ENCODE data around the gene PRICKLE1.

PRICKLE1 gene

DNA sequence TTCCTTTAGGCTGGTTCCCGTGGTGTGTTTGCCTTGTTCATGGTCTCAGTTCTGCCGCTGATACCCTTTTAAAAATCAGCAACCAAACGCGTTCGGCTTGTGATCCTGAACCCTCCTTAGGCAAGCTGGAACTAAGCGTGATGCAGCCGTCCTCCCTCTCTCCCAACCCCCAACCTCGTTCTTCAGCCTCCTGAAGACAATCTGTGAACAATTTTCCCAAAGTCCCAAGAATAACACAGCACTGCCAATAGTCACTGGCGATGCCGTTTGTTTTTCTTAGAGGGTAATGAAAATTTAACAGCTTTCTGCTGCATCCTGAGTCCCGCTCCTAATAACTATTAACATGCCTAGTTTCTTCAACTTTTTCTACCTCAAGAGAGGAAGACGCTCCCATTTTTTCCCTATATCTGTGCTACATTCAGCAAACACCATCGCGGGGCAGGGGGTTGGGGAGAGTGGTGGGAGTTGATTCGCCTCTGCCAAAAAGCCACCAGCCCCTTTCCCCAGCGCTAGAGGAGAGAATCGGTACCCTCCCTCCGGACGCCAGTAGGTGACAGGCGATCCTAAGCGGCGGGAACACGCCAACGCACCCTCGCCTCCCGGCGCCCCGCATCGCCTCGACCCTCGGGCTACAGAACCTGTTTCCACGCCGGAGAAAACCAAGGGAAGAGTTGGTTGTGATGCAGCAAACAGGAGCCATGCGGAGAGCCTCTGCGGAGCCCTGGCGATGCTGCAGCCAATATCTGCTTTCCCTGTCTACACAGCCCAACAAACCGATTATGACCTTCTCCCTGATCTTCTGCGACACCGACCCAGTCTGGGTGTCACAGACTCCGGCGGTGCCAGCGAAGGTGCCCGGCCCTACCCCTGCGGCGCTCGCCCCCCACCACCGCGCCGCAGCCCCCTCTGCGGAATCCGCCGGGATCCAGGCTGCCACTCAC lies 752 bp downstream of the PRICKLE1 start:
- DNase-seq (peak; percentile 17), ATAC-seq (peak; percentile 6)

DNA sequence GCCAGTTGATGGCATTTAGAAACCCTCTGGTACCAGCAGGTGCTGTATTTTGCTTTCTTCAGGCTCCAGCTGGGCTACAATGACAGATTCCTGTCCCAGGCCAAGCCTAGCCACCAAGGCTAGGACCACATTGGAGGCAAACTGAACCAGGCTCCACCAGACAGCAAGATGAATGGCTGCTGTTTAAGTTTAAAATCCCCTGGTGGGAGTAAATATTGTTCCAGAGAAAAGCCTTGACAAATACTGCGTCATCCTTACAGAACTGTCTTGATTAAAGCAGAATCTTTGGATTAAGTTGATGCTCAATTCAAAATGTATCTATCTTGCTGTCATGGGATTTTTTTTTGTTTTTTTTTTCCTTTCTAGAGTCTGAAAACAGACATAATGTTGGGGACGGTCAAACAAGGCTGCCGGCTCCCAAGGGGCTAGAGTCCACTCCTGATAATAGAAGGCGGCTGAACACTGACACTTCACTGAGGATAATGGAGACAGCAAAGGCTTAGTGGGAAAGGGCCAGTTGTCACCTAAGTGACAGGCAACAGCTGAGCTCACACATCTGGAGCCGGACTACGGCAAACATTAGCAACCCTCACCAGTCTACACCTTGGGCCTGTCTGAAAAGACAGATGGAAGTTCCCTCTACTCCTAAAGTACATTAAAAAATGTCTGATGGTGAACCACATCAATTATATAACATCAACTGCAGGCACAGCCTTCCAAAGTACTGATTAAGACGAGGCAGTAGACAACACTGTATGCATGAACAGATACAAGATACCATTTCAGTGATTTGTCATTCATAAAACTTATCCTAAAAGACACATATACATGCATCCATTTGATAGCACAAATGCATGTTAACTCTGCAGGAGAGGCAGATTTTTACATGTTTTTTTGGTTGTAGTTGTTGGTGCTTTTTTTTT lies 1.7 kb downstream of the PRICKLE1 start:
- no peak for ATAC-seq

GRCh38 chr12:42586268-42586667 lies 3.3 kb downstream of the PRICKLE1 start:
- ATAC-seq = no peak
- no peak for DNase-seq

More for the DNA sequence above, 1.7 kb downstream of the PRICKLE1 start:
- no peak for DNase-seq

GRCh38 chr12:42585841-42586216 lies 3.7 kb downstream of the PRICKLE1 start:
- no peak for ATAC-seq
- no peak for DNase-seq

DNA sequence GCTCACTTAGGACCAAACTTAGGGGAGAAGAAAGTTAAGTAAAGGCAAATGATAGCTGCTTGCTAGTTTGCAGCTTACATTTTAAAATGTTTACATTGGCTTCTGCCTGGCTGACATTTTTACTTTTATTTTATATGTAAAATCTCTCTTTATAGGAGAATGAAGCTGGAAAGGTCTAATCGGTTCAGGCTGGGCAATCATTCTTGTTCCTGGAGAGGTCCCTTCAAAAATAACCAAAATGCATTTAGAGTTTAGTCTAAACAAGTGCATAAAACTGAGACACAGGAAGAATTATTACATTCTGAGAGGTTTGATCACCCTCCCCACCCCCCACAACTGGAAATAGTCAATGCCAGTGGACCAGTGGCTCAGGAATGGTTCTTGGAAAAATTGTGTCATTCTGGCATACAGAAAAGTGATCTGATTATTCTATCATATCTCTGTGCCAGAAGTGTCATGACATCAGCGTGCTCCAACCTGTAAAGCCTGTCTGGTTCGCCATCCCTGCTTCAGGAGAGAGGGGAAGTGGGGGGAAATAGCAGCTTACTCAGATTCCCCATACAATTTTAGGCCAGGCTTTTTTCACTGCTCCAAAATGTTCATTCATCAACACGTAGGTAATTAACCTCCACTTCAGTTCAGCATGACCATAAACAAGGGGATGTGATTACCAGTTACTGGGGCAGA lies 4.2 kb downstream of the PRICKLE1 start:
- ATAC-seq (no peak), DNase-seq (no peak)

DNA sequence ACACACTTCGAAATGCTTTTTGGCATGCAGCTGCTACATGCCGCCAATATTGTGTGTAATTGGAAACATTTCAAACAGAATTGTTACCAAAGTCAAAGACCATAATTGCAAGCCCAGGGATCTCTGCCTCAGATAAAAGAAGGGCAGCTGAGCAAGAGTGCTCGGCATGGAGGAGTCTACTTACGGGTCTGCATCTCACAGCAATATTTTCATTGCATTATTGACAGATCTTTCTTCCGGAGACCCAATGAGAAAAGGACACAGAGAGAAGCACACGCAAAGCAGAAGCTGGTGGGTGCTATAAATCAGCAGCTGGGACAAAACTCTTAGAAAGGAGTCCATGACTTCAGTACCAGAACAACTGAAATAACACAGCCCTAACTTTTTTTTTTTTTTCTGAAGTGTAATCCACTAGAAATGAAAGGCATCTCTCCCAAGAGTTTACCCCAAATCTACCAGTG lies 4.9 kb downstream of the PRICKLE1 start:
- DNase-seq = no peak
- no peak for ATAC-seq

- ATAC-seq = no peak
Measured at GRCh38 chr12:42583016-42583415, 6.5 kb downstream of the PRICKLE1 start.

DNA sequence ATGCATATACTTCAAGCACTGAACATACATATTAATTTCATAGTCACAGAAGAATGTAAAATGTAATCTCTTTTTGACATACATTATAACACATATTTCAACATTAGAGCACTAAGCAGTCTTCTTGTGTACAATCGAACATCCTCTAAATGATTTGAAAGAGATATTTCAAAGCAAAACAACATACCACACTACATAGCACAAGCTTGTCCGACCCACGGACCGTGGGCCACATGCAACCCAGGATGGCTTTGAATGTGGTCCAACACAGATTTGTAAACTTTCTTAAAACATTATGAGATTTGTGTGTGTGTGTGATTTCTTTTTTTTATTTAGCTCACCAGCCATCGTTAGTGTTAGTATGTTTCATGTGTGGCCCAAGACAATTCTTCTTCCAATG lies 7.0 kb downstream of the PRICKLE1 start:
- ATAC-seq (no peak), DNase-seq (no peak)

More at GRCh38 chr12:42583016-42583415, 6.5 kb downstream of the PRICKLE1 start:
- DNase-seq = no peak

- ATAC-seq = no peak
- no peak for DNase-seq
Measured at GRCh38 chr12:42582050-42582449, 7.5 kb downstream of the PRICKLE1 start.

DNA sequence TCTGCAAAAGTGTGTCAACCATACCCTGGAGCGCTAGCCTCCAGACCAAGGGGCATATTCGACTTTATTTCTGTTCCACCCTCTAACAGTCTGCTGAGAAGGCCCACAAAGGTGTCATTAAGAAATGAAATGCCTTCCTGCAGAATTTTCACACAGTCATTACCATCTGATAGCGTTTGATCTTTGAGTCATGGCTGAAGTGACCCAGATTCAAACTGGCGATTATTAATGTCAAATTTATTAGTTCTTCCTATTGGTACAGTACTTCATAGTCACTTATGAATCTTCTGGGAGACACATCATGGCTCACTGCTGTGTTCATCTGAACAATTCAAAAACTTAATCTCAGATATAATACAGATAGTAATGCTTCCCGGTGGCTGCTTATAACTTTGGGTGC lies 13.2 kb downstream of the PRICKLE1 start:
- DNase-seq = no peak

DNA sequence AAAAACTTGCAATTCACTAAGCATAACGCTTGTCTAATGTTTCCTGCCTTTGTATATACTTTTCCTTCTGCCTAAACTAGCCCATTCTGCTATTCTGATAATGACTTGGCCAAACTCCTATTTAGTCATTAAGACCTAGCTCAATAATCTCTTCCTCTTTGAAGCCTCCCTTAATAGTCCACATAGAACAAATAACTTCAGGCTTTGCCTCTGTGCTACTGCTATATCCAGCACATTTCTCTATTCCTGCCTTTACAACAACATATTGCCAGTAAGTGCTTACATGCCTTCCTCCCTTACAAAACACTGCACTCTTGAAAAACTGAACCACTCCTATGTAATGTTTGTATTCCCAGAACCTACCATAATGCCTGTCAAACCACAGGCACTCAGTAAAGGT lies 13.8 kb downstream of the PRICKLE1 start:
- DNase-seq (no peak), ATAC-seq (no peak)

More for the DNA sequence above, 13.2 kb downstream of the PRICKLE1 start:
- no peak for ATAC-seq

GRCh38 chr12:42574851-42575266 lies 14.7 kb downstream of the PRICKLE1 start:
- ATAC-seq = no peak

DNA sequence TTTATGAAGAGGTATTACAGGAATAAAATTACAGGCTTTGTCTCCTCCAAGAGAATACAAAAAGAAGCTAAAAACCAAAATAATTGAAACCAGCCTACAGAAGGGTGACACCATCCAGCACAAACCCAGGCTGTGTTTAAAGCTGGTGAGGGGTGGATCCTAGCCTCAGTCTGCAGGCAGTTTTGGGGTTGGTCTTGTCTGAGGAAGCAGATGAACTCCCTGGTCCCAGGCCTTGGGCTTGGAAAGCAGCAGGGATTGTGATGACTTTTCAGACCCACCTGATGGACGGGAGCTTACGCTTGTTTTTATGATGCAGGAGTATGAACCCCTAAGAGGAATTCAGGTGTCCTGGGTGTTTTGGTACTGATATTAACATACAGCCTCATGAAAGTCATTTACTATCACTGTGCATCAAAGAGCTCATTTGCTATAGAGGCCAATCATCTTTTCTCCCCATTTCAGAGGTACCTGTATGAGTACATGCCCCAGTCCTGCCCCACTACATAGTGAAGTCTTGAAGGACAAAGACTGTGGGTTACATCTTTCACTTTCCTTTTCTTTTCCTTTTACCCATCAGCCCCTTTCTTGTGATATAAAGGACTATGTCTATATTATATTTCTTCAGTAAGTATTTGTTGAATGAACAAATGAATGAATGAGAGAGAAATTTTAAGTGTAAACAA lies 18.1 kb downstream of the PRICKLE1 start:
- DNase-seq = no peak
- ATAC-seq = no peak

More at GRCh38 chr12:42574851-42575266, 14.7 kb downstream of the PRICKLE1 start:
- no peak for DNase-seq

- ATAC-seq (no peak), DNase-seq (no peak)
Measured at GRCh38 chr12:42570076-42570475, 19.5 kb downstream of the PRICKLE1 start.

DNA sequence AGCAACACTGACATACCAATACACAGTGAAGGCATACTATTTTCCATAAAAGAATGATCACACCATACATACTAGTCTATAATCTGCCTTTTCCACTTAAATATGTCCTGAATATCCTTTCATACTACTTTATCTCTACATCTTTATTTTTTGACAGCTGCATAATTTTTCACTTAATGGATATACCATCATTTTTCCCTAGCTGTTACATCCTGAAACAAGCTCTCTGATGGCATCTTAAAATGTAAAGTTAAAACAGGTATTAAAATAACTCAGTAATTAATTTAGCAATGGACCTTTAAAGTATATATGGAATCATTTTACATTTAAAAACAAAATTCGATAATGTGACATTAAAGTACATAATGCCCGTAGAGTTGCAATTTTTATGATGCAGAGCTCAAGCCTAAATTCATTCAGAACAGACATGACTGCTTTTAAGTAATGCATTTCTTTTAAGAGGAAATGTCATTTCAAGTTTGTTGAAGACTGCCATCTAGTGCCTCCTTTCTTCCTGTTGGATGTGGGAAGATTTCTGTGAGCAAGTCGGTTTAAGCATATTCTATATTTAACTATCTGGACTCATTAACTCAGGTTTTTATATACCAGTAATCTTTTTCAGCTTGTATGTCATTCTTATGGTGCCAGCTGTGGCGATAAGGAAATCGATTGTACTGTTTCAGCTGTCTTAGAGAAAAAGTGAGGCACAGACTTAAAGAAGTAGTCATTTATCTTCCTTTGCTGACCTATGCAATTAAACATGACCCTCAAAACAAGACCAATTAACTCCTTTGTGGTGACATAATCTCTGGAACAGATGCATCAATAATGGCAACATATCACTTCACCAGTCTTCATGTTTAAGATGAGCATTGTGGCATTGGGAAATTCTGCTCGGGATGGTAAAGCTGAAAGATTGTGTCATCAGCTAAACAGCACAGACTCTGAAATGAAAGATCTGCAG lies 20.3 kb downstream of the PRICKLE1 start:
- DNase-seq = no peak
- no peak for ATAC-seq

DNA sequence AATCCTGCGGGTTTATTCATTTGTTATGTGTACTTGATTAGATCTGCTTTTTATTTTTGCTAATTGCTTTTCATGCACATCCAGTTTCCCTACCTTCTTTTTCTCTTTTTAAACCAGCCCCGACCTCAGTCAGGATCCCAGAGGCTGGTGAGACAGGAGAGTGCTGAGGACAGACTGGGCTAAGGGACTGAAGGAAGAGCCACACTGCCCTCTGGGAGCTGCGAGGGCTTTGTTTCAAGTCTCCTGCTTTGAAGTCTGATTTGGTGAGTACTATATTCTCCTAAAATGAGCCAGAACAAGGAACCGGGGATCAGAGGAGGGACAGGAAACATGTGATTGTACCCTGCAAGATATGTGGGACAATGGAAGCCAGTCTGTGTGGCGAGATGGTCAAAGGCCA lies 23.9 kb downstream of the PRICKLE1 start:
- ATAC-seq (no peak), DNase-seq (no peak)

GRCh38 chr12:42564996-42565395 lies 24.6 kb downstream of the PRICKLE1 start:
- ATAC-seq = no peak

GRCh38 chr12:42564556-42564955 lies 25.0 kb downstream of the PRICKLE1 start:
- ATAC-seq (no peak), DNase-seq (no peak)

More at GRCh38 chr12:42564996-42565395, 24.6 kb downstream of the PRICKLE1 start:
- DNase-seq = no peak

- DNase-seq (no peak), ATAC-seq (no peak)
Measured at GRCh38 chr12:42560977-42561376, 28.6 kb downstream of the PRICKLE1 start.

DNA sequence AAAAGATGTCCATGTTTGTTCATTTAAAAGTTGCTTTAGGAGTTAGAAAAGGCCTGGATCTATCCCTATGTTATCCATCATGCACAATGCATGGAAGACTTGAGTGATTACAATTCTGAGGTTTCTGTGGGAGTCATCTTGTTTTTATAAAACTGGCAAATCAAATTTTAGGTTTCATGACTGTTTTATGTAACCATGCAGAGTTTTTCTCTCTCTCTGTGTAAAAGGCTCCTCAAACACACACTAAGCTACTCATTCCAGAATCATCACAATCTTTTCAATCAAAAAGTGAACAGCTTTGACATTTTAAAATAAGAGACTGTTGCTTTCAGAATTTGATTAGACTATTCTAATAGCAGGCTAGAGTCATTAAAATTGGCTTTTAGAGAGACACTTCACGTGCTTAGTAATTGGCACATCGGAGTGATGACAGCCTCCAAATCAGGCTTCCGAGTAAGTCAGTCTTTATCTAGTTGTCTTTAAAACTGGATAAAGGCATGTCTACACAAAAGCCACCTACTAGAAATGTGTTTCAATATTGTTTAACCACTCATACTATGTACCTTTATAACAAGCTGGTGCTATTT lies 31.9 kb downstream of the PRICKLE1 start:
- no peak for ATAC-seq
- no peak for DNase-seq

Data from stimulated activated naive CD8-positive, alpha-beta T cell treated with anti-CD3 and anti-CD28 coated beads, Interleukin-15, Interleukin-2, amounts not matched to agents 100 U/mL and 50 U/mL, for 24 hours (primary cell).